Heart left ventricle (tissue), 13 donors: ENCODE data around the gene UNC93A.

Experiments used
- CTCF ChIP-seq, 12 donors: fragments of 200-600 bp; sonication (generic) in 4 of 12; IDR thresholded peaks; one replicate each; pipeline versions ENCODE4 v1.5.0 to v1.8.0; 2018 to 2022; ENCODE audit warnings: antibody characterized with exemption in 12 of 12, mild to moderate bottlenecking in 5 of 12
- POLR2A ChIP-seq, 2 donors: fragments of 450-650 bp; IDR thresholded peaks; one replicate each; pipeline ENCODE4 v1.6.1; 2017; ENCODE audit warnings: antibody characterized with exemption in 2 of 2, mild to moderate bottlenecking in 2 of 2, moderate library complexity in 2 of 2
- donor health status: ischemic (EF 13 %, LVEDD 7.1; RV severe dilation, severe dysfunction).
- donor health status: DM: no; HTN: yes; CAD: no.
- donor health status: DM: no; HTN: no; CAD: no.
- donor health status: ischemic (EF 25% LVEDD 6.9; RV normal size, moderate dysfunction).
- donor health status: ischemic (EF 25% LVEDD 5.7; RV mildly dilated, moderate dysfunction).
- donor health status: ischemic (EF 35%, LVEDD 5.7; RV mildly dilated, moderate dysfunction).
- donor health status: nonischemic (EF 11% LVEDD 7.7; RV severe dilation, severe dysfunction).
- donor health status: DM: yes; HTN: yes; CAD: no.
- donor health status: PGD.
- donor health status: ischemic (EF 29% LVEDD 5.4; RV normal size, mild dysfunction).
- donor health status: nonischemic (EF 23%, LVEDD 6.1; RV moderate dilation, normal function).

DNA sequence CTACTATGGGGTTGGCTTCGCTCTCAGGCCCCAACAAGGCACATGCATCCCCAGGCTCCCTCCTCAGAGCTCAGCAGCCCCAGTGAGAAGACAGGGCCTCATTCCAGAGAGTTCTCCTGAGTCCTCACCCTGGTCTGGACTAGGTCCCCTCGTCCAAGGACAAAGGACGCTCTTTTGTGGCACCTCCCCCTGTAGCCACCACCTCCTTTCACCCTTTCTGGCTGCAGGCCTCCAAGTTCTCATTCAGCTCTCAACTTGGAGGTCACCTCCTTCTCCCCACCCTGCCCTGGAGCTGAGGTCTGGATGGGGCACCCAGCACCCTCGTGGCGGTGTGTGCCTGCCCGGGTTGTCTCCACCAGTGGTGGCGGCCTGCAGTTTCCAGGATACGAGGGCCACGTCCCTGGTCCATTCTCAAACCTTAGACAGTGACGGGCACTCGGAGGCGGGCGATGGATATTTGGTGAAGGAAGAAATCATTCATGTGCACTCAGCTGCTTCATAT lies 2.5 kb downstream of the UNC93A start:
- no peak for TF ChIP-seq CTCF (IDR thresholded peaks at IDR 0.05)
- no peak for TF ChIP-seq POLR2A (IDR thresholded peaks at IDR 0.05)
